ENCODE data around the gene TMEM178A. TPM values are rescaled to one million over a fixed set of nuclear protein-coding genes. Genes with fewer than 3 reads are reported as not detected.
A peak's percentile ranks its signal among the peaks of the same experiment; 100 is the strongest.

The TMEM178A gene
- total and polyA plus RNA-seq, 2 experiments from 2014 or later, result 0.32 TPM; not detected in 1

- DNase-seq, result no peak
- H3K4me2 ChIP-seq (ENCODE audit: unreplicated experiment), result no peak overlapping the region
- 12 to 20% methylated on average over 1 of the region's 1 CpG for WGBS, 2 experiments (ENCODE audit: low coverage in 1 of 2, low lambda C conversion rate in 2 of 2, missing lambda C conversion rate in 2 of 2)
Observed at GRCh38 chr2:39661826-39662225, 3.9 kb upstream of the TMEM178A start.

DNA sequence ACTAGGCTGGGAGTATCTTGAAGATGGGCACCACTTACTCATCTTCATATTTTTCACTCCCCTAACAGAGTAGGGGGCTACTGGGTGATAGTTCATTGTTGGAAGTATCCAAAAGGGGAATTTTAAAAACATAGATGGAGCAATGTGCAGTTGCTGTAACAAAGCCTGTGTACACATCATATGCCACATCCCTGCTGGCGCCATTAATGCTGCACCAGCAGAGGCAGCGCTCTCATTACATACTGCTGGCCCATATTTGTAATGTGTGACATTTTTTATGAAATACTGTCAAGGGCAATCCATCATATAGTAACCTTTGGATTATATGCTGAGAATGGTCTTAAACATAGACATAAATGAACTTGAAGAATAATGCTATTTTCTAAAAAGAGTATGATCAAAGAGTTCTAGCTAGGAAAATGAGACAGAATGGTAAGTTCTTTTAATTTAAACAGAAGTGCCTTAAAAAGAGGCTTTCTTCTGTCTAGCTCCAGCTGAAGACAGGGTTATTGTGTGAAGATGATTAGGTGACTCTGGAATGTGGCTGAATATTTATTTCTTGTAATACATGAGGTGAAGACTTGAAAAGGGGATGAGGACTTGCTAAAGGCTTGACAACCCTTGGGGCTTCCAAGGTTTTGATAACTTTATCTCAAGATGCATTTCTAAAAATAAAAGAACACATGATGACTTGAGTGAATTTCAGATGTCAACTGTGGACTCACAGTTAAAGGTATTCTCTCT, 2.4 kb upstream of the TMEM178A start:
- peak; percentile 8 for DNase-seq

More at GRCh38 chr2:39661826-39662225, 3.9 kb upstream of the TMEM178A start:
- H2AFZ ChIP-seq, result no peak overlapping the region
- no peaks in the 10 kb centered on the region for H3K9me3 ChIP-seq (ENCODE audit: low read depth)
- H3K27me3 ChIP-seq (replicated peaks; ENCODE audit: insufficient read depth), result peaks cover 24% of the 10 kb centered on the region
- no peak overlapping the region for H3K4me3 ChIP-seq
- in situ Hi-C loops (cut with MboI), result no loop called here
- no peaks in the 10 kb centered on the region for H4K20me1 ChIP-seq (ENCODE audit: insufficient read depth)
- H3K27ac ChIP-seq, result no peak overlapping the region
- H3K79me2 ChIP-seq (ENCODE audit: insufficient read depth), result no peaks in the 10 kb centered on the region
- H3F3A ChIP-seq (ENCODE audit: insufficient read depth), result no peaks in the 10 kb centered on the region
- no peak for TF ChIP-seq EZH2phosphoT487 (IDR thresholded peaks at IDR 0.05; ENCODE audit: insufficient read depth, low read depth)
- no peak for TF ChIP-seq EZH2 (IDR thresholded peaks at IDR 0.05; ENCODE audit: insufficient read depth, poor library complexity, severe bottlenecking)
- no peaks in the 10 kb centered on the region; the same call in 1 of the 2 replicates for H3K9me2 ChIP-seq (ENCODE audit: insufficient read depth)
- no peaks in the 10 kb centered on the region; the same call in 1 of the 2 replicates for H3K4me1 ChIP-seq (ENCODE audit: insufficient read depth)
- H3K9ac ChIP-seq, result no peak overlapping the region
- H3K36me3 ChIP-seq (ENCODE audit: low read depth), result no peaks in the 10 kb centered on the region; the same call in 1 of the 2 replicates

GRCh38 chr2:39664232-39664887, 1.4 kb upstream of the TMEM178A start:
- 57 to 61% methylated on average over 6 of the region's 6 CpGs for WGBS, 2 experiments (ENCODE audit: low coverage in 1 of 2, low lambda C conversion rate in 2 of 2, missing lambda C conversion rate in 2 of 2)
- Histone ChIP-seq H2AFZ (no peak overlapping the region), H3K27ac (no peak overlapping the region), H3F3A (ENCODE audit: insufficient read depth) (no peaks in the 10 kb centered on the region), H4K20me1 (ENCODE audit: insufficient read depth) (no peaks in the 10 kb centered on the region), H3K27me3 (replicated peaks; ENCODE audit: insufficient read depth) (peaks cover 49% of the 10 kb centered on the region), H3K9me3 (ENCODE audit: low read depth) (no peaks in the 10 kb centered on the region), H3K9ac (no peak overlapping the region), H3K79me2 (ENCODE audit: insufficient read depth) (no peaks in the 10 kb centered on the region), H3K9me2 (ENCODE audit: insufficient read depth) (no peaks in the 10 kb centered on the region; the same call in 1 of the 2 replicates), H3K36me3 (ENCODE audit: low read depth) (no peaks in the 10 kb centered on the region), H3K4me1 (ENCODE audit: insufficient read depth) (no peaks in the 10 kb centered on the region; the same call in 1 of the 2 replicates), H3K4me2 (ENCODE audit: unreplicated experiment) (no peak overlapping the region), H3K4me3 (no peak overlapping the region)
- TF ChIP-seq EZH2 (IDR thresholded peaks at IDR 0.05; ENCODE audit: insufficient read depth, poor library complexity, severe bottlenecking), result no peak
- DNase-seq, result no peak
- in situ Hi-C loops (cut with MboI), result no loop called here

More for the DNA sequence above, 2.4 kb upstream of the TMEM178A start:
- Histone ChIP-seq H3K9ac (no peak overlapping the region), H2AFZ (no peak overlapping the region), H3K9me2 (ENCODE audit: insufficient read depth) (no peaks in the 10 kb centered on the region; the same call in 1 of the 2 replicates), H3K79me2 (ENCODE audit: insufficient read depth) (no peaks in the 10 kb centered on the region), H3K4me1 (ENCODE audit: insufficient read depth) (no peaks in the 10 kb centered on the region; the same call in 1 of the 2 replicates), H3K4me3 (no peak overlapping the region), H3K9me3 (ENCODE audit: low read depth) (no peaks in the 10 kb centered on the region), H3K36me3 (ENCODE audit: low read depth) (no peaks in the 10 kb centered on the region; the same call in 1 of the 2 replicates), H3K27ac (no peak overlapping the region), H3F3A (ENCODE audit: insufficient read depth) (no peaks in the 10 kb centered on the region), H4K20me1 (ENCODE audit: insufficient read depth) (no peaks in the 10 kb centered on the region), H3K27me3 (replicated peaks; ENCODE audit: insufficient read depth) (peaks cover 39% of the 10 kb centered on the region), H3K4me2 (ENCODE audit: unreplicated experiment) (no peak overlapping the region)
- 98 to 100% methylated on average over 2 of the region's 2 CpGs for WGBS, 2 experiments (ENCODE audit: low coverage in 1 of 2, low lambda C conversion rate in 2 of 2, missing lambda C conversion rate in 2 of 2)
- in situ Hi-C loops (cut with MboI), result no loop called here
- TF ChIP-seq EZH2phosphoT487 (IDR thresholded peaks at IDR 0.05; ENCODE audit: insufficient read depth, low read depth), result no peak
- TF ChIP-seq EZH2 (IDR thresholded peaks at IDR 0.05; ENCODE audit: insufficient read depth, poor library complexity, severe bottlenecking), result no peak

DNA sequence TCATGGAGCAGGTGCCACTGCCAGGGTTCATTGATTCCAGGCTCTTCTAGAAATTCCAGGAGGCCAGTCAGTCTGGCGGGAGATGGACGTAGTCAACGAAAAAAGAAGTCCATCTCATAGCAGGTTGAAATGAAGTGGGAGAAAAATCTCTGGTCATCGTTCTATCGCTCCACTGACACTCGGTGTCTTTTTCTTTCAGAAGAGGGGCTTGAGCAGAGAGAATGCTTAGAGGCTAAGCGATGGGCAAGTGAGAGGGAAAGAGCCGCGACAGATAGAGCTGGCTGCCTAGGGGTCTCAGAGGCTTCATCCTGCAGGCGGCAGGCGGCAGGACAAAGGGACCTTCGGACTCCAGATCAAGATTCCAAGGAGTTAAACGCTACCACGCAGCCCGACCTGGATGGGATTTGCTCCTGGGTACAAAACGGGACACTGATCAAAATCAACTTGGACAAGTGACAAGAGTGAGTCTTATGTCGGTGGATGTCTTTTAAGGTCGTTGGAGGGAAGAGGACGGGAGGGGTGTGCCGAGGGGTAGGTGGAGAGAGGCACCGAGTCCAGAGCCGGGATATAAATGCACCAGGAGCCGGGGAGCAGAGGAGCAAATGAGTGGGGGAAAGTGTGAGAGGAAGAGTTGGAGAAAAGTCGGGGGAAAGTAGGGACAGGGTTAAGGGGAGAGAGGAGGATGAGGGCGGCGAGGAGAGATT, 677 bp upstream of the TMEM178A start:
- Histone ChIP-seq H3K9ac (no peak overlapping the region), H3K4me2 (ENCODE audit: unreplicated experiment) (no peak overlapping the region), H3K9me3 (ENCODE audit: low read depth) (no peaks in the 10 kb centered on the region), H3K79me2 (ENCODE audit: insufficient read depth) (no peaks in the 10 kb centered on the region), H3K36me3 (ENCODE audit: low read depth) (no peaks in the 10 kb centered on the region), H3K27me3 (replicated peaks; ENCODE audit: insufficient read depth) (peaks cover 56% of the 10 kb centered on the region), H3K27ac (no peak overlapping the region), H2AFZ (no peak overlapping the region), H3K4me1 (ENCODE audit: insufficient read depth) (no peaks in the 10 kb centered on the region; the same call in 1 of the 2 replicates), H3K4me3 (no peak overlapping the region), H3K9me2 (ENCODE audit: insufficient read depth) (no peaks in the 10 kb centered on the region; the same call in 1 of the 2 replicates), H4K20me1 (ENCODE audit: insufficient read depth) (no peaks in the 10 kb centered on the region), H3F3A (ENCODE audit: insufficient read depth) (no peaks in the 10 kb centered on the region)
- 35 to 39% methylated on average over 25 to 26 of the region's 26 CpGs for WGBS, 2 experiments (ENCODE audit: low coverage in 1 of 2, low lambda C conversion rate in 2 of 2, missing lambda C conversion rate in 2 of 2)
- TF ChIP-seq EZH2 (IDR thresholded peaks at IDR 0.05; ENCODE audit: insufficient read depth, poor library complexity, severe bottlenecking), result peak; percentile 71
- TF ChIP-seq EZH2phosphoT487 (IDR thresholded peaks at IDR 0.05; ENCODE audit: insufficient read depth, low read depth), result no peak
- DNase-seq, result no peak
- in situ Hi-C loops (cut with MboI), result no loop called here

Measured in GM23248 (cell line).